Glomerular endothelial cell (primary cell): ENCODE data around the gene PTH1R. TPM values are rescaled to one million over a fixed set of nuclear protein-coding genes. Genes with fewer than 3 reads are reported as not detected.

Experiments used
- DNase-seq: peaks from one replicate; pipeline ENCODE4 v3.0.0-alpha.2; 2011; ENCODE audit warnings: low read depth, low spot score; ENCODE audit errors: extremely low read depth
- total RNA-seq: library from RNA; depleted of rRNA; stranded (reverse); fragments of >200 nt; gene quantifications from 2 replicates; pipeline ENCODE4 v1.2.3, GENCODE V29; 2015

The PTH1R gene
- total RNA-seq, 1 donor from 2014 or later: not detected

- no peak for DNase-seq
Observed at GRCh38 chr3:46849045-46849631, 28.4 kb upstream of the PTH1R start.

- DNase-seq: no peak
Observed at GRCh38 chr3:46849686-46850467, 27.6 kb upstream of the PTH1R start.

DNA sequence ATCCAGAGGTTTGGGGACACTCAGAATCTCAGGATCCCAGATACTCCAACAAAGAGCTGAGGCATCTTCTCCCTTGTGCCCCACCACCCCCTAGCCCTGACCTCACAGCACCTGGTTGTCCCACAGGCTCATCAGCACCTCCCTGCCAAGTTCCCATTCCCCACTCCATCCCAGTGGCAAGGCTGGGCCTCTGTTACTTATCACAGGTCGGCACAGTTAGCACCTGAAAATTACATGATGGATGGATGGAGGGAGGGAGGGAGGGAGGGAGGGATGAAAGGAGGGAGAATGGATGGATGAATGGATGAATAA, 27.1 kb upstream of the PTH1R start:
- no peak for DNase-seq

DNA sequence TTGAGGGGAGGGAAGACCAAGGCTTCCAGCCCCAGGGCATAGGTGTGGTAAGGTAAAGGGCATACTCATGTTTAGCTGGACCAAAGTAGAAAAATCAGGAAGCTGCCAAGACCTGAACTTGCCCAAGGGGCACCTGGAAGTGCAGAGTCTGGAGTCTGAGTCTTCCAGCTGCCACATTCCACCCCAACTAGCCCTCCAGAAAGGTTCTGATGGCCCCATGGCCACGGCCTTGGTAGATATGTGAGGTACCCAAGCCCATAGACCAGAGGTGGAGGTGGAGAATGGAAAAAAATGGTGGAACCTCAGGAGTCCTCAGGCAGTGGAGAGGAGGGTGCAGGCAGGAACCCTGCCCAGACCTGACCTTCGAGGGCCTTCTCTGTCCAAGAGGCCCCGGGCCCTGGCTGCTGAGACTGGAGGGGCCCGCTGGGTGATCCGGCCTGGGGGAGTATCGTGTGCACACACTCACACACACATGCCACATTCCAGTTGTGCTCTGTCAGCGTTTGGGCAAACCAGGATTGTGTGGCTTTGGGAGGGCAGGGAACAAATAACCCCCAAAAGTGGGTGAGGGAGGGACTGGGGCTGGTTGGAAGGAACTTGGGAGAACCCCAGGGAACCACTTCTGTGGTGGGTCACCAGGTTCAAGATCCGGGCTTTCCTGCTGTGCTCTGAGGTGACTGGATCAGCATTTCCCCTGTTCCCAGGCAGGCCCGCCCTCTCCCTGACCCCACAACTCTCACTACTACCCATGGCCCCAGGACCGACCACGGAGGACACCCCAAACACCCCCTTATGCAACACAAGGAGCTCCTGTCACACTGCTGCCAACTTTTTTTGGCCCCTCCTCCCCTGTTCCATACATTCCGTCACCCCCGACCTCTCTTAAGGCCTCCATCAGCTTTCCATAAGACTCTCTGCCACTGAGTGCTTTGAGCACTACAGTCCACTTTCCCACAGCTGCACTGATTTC, 25.9 kb upstream of the PTH1R start:
- DNase-seq: no peak

DNA sequence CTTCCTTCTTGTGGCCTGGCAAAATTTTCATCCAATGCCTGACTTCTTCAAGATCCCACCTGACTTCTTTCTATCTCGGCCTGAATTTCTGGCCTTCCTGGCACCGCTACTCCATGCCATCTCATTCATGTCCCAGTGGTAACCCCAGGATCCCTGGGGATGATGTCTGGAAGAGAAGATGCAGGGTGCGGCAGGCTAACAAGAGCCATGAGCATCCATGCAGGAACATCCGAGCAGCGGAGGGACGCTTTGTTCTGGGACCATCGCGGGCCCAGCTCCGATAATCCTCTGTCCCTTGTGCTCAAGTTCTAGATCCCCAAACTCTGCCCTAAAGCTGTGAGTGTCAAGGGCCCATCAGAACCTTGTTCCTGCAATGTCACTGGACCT, 25.2 kb upstream of the PTH1R start:
- no peak for DNase-seq

DNA sequence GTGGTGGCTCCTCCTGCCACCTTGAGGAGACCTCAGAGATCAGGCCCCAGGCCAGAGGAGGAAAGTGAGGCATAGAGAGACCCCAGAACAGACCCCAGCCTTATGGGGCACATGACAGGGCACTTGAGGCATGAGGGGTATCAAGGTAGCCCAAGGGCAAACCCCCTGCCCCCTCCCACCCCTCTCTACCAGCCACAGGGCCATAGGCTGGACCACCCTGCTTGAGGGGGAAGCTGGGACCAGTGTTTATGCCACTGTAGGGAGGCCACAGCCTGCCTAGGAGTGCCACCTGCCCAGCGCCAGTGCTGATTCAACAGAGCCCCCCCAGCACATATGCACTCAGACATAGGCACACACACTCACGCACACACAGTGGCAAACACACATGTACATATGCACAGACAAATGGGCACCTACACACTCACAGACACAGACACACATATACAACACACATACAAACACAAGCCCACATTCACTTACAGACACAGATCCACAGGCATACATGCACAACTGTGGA, 24.6 kb upstream of the PTH1R start:
- no peak for DNase-seq

- DNase-seq: no peak
Observed at GRCh38 chr3:46853441-46854415, 23.8 kb upstream of the PTH1R start.

GRCh38 chr3:46854555-46854991, 22.9 kb upstream of the PTH1R start:
- DNase-seq: no peak

DNA sequence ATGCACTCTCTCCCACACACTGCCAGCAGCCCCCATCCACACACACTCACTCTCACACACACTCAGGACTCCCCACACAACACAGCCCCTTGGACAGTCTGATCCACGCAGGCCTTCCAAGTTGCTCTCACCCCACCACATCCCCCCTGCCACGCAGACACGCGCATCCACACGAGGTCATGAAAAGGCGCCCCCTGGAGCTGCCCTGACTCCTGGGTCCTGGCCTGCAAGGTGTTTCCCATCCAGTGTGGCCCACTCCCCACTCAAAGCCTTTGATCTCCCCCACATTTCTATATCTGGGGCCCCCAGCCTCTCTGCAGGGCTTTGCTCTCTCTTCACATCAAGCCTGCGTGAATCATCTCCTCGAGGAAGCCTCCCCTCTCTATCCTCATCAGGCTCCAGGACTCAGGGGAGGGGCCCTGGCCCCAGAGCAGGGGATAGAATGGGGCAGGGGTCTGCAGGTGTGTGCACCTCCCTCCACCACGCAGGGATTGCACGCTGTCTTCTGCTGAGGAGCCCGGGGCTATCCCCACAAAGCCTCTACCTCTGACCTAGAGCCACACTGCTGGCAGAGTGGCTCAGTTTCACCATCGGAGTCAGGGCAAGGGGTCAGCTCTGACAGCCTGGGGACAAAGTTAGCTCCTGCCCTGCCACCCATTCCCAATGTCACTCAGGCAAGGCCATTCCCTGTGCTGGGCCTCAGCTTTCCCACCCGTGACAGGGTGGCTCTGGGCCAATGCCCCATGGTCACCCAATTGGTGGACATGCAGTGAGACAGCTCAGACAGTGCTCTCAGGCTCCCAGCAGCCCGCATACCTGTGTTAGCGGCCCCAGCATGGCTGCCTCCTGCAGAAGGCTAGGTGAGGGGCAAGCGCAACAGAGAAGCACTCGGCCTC, 20.7 kb upstream of the PTH1R start:
- DNase-seq: no peak

DNA sequence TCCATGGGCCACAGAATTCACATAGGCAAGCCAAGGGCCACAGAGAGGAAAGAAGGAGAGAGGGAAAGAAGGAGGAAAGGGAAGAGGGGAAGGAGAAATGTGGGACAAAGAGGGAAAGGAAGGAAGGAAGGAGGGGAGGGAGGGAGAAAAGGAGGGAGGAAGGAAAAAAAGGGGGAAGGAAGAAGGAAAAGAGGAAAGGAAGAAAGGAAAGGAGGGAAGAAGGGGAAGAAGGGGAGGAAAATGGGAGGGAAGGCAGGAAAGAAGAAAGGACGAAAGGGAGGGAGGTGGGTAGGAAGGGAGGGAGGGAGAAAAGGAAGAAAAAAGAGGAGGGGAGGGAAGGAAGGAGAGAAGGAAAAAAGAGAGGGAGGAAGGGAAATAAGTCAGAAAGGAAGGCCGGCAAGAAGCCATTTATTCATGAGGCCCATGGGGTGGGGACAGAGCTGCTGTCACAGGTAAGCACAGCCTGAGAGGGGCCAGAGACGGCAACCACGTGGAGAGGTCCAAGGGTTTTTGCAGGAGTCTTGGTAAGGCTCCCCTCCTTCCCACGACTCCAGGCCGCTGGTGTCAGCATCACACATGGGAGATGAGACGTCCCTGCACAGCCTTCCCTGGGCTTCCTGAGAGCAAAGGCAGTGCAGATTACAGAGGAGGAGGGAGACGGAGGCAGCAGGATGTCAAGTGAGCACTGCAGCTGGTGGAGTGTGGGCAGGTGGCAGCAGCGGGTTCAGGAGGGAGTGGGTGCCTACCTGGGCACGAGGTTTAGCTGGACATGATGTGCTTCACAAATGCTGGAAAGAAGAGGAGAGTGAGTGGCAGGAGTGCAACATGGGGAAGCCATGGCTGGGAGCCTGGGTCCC, 19.8 kb upstream of the PTH1R start:
- DNase-seq: no peak

GRCh38 chr3:46858456-46858855, 19.1 kb upstream of the PTH1R start:
- no peak for DNase-seq

- no peak for DNase-seq
Observed at GRCh38 chr3:46859001-46859710, 18.4 kb upstream of the PTH1R start.

- DNase-seq: no peak
Observed at GRCh38 chr3:46860017-46860809, 17.3 kb upstream of the PTH1R start.

DNA sequence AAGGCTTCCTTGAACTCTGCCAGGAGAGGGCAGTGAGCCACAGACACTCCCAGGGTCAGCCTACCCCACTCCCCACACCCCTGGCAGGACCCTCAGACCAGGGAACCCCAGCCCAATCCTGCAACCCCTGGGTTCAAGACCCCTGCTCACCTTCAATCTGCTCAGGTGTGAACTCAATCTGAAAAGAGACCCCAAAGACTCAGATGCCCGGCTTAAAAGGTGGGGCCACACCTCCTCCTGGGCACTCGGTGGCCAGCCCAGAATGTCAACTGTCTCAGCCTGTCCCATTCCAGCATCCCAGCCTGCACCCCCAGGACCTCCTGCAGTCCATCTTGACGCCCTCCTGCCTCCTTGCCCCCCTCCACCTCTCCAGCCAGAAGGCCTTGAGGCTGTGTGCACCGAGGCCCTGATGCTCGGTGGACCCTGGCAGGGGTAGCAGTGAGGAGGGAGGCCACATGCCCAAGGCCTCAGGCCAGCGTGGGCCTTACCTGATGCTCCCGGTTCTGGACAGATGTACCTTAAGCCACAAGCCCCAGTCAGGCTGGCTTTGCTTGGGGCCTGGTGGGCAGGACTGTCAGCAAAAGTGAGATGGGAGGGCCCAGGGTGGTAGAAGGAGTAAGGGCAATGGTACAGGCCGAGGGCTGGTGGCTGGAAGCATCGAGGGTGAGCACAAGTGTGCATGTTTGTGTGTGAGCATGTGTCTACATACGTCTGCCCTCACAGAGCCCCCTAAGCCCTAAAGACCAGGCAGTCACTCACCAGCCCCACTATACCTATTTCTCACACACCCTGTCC, 16.5 kb upstream of the PTH1R start:
- DNase-seq: no peak

DNA sequence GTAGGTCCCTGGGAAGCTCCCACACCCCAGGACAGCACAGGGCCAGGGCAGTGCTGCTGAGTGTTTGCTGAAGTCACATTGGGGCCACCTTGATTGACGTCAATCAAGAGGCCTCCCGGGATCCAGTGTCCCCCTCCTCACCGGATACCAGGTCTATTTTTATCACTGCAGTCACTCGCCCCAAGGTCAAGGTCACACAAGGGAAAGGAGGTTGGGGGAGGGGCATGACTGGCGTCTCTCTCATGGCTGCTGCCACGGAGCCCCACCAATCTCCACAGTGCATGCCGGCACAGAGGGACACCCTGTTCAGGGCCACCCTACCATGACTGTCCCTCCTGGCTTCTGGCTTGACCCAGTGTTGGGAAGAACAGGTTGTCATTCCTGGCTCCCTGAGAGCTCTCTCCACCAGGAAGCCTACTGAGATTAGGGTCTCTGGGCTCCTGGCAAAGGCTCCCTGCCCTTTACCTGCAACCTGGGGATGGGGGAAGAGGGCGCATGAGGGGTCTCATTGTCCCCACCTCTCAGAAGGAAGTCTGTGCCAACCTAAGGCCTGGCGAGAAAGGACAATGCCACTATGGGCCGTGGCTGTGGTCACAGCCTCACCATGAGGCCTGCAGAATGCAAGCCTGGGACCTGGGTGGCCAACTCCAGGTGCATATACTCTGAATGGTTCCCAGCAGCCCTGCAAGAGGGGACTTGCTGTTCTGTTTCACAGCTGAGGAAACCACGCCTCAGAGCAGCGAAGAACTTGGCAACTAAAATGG, 15.7 kb upstream of the PTH1R start:
- no peak for DNase-seq
